ENCODE measurements around the gene ATP6V1B1.

DNA sequence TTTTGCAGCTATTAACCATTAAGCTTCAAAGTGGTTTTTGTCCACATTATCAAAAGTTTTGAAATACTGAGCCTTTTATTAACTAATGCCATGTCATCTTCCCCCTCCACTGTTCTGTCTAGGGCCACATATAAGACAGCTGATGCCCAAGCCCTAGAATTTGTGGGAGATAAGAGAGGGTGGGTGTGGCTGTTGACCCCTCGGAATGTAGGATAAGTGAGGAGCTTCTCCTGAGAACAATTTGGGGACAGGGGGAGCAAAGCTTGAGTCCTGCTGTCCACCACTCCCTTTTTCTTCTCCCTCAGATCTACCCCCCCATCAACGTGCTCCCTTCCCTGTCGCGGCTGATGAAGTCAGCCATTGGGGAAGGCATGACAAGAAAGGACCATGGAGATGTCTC is 28.4 kb downstream of the ATP6V1B1 start:
- TF ChIP-seq, protein P1, sequence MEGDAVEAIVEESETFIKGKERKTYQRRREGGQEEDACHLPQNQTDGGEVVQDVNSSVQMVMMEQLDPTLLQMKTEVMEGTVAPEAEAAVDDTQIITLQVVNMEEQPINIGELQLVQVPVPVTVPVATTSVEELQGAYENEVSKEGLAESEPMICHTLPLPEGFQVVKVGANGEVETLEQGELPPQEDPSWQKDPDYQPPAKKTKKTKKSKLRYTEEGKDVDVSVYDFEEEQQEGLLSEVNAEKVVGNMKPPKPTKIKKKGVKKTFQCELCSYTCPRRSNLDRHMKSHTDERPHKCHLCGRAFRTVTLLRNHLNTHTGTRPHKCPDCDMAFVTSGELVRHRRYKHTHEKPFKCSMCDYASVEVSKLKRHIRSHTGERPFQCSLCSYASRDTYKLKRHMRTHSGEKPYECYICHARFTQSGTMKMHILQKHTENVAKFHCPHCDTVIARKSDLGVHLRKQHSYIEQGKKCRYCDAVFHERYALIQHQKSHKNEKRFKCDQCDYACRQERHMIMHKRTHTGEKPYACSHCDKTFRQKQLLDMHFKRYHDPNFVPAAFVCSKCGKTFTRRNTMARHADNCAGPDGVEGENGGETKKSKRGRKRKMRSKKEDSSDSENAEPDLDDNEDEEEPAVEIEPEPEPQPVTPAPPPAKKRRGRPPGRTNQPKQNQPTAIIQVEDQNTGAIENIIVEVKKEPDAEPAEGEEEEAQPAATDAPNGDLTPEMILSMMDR (conservative IDR thresholded peaks at IDR 0.05; ENCODE audit: low read depth, low read length) = no peak
- TF ChIP-seq MAFK (IDR thresholded peaks at IDR 0.05; ENCODE audit: low read depth, low read length) (no peak), POLR2A (IDR thresholded peaks at IDR 0.05; ENCODE audit: low read depth, low read length) (no peak), FOS (IDR thresholded peaks at IDR 0.05; ENCODE audit: low read depth, low read length) (no peak), RFX5 (IDR thresholded peaks at IDR 0.05; ENCODE audit: low read depth, low read length) (no peak)
- TF ChIP-seq, protein P2, sequence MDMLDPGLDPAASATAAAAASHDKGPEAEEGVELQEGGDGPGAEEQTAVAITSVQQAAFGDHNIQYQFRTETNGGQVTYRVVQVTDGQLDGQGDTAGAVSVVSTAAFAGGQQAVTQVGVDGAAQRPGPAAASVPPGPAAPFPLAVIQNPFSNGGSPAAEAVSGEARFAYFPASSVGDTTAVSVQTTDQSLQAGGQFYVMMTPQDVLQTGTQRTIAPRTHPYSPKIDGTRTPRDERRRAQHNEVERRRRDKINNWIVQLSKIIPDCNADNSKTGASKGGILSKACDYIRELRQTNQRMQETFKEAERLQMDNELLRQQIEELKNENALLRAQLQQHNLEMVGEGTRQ (IDR thresholded peaks at IDR 0.05; ENCODE audit: low read depth, low read length) = no peak

Data from IMR-90 (cell line).